Measurements from ENCODE around the gene SLC35B4. TPM values are rescaled to one million over a fixed set of nuclear protein-coding genes. Genes with fewer than 3 reads are reported as not detected.

Gene SLC35B4
- total RNA-seq, 1 donor from 2014 or later, result 25.4 TPM

- Mint-ChIP-seq H3K4me1 (no peaks in the 10 kb centered on the region), H3K27ac (no peak overlapping the region), H3K4me3 (no peak overlapping the region), H3K9me3 (peaks cover 14% of the 10 kb centered on the region), H3K36me3 (no peaks in the 10 kb centered on the region), H3K27me3 (ENCODE audit: low read depth) (peaks cover 17% of the 10 kb centered on the region)
- TF ChIP-seq CTCF (IDR thresholded peaks at IDR 0.05; ENCODE audit: unreplicated experiment), result no peak
- no peak for DNase-seq (ENCODE audit: low spot score in 2 of 2, unreplicated experiment in 2 of 2)
These were observed 54.4 kb downstream of the SLC35B4 start for GRCh38 chr7:134262322-134262721.

- Mint-ChIP-seq H3K4me1 (no peaks in the 10 kb centered on the region), H3K4me3 (no peak overlapping the region), H3K27ac (no peak overlapping the region), H3K27me3 (ENCODE audit: low read depth) (peaks cover 4% of the 10 kb centered on the region), H3K9me3 (peaks cover 19% of the 10 kb centered on the region), H3K36me3 (no peaks in the 10 kb centered on the region)
- no peak for TF ChIP-seq CTCF (IDR thresholded peaks at IDR 0.05; ENCODE audit: unreplicated experiment)
- DNase-seq (ENCODE audit: low spot score in 2 of 2, unreplicated experiment in 2 of 2), result no peak
These were observed 60.9 kb downstream of the SLC35B4 start for GRCh38 chr7:134255814-134256213.

GRCh38 chr7:134254311-134254710 is 62.4 kb downstream of the SLC35B4 start:
- no peak for TF ChIP-seq CTCF (IDR thresholded peaks at IDR 0.05; ENCODE audit: unreplicated experiment)

GRCh38 chr7:134248196-134248595 is 68.5 kb downstream of the SLC35B4 start:
- Mint-ChIP-seq H3K4me3 (no peak overlapping the region), H3K9me3 (peaks cover 5% of the 10 kb centered on the region)

More at GRCh38 chr7:134254311-134254710, 62.4 kb downstream of the SLC35B4 start:
- no peak overlapping the region for H3K4me3 Mint-ChIP-seq
- H3K36me3 Mint-ChIP-seq, result no peaks in the 10 kb centered on the region
- peaks cover 19% of the 10 kb centered on the region for H3K9me3 Mint-ChIP-seq
- H3K27ac Mint-ChIP-seq, result no peak overlapping the region
- no peak for DNase-seq (ENCODE audit: low spot score in 2 of 2, unreplicated experiment in 2 of 2)
- peaks cover 2% of the 10 kb centered on the region for H3K27me3 Mint-ChIP-seq (ENCODE audit: low read depth)
- H3K4me1 Mint-ChIP-seq, result no peaks in the 10 kb centered on the region

GRCh38 chr7:134246761-134247160 is 70.0 kb downstream of the SLC35B4 start:
- H3K4me1 Mint-ChIP-seq, result peaks cover 6% of the 10 kb centered on the region
- no peak overlapping the region for H3K27ac Mint-ChIP-seq
- no peaks in the 10 kb centered on the region for H3K36me3 Mint-ChIP-seq
- no peak overlapping the region for H3K4me3 Mint-ChIP-seq
- no peak for DNase-seq (ENCODE audit: low spot score in 2 of 2, unreplicated experiment in 2 of 2)
- no peak for TF ChIP-seq CTCF (IDR thresholded peaks at IDR 0.05; ENCODE audit: unreplicated experiment)
- peaks cover 4% of the 10 kb centered on the region for H3K9me3 Mint-ChIP-seq
- no peaks in the 10 kb centered on the region for H3K27me3 Mint-ChIP-seq (ENCODE audit: low read depth)

More at GRCh38 chr7:134248196-134248595, 68.5 kb downstream of the SLC35B4 start:
- peaks cover 6% of the 10 kb centered on the region for H3K4me1 Mint-ChIP-seq
- H3K27me3 Mint-ChIP-seq (ENCODE audit: low read depth), result no peaks in the 10 kb centered on the region
- TF ChIP-seq CTCF (IDR thresholded peaks at IDR 0.05; ENCODE audit: unreplicated experiment), result no peak
- H3K27ac Mint-ChIP-seq, result no peak overlapping the region
- DNase-seq (ENCODE audit: low spot score in 2 of 2, unreplicated experiment in 2 of 2), result no peak
- H3K36me3 Mint-ChIP-seq, result no peaks in the 10 kb centered on the region

- TF ChIP-seq CTCF (IDR thresholded peaks at IDR 0.05; ENCODE audit: unreplicated experiment), result no peak
- Mint-ChIP-seq H3K9me3 (peaks cover 4% of the 10 kb centered on the region), H3K27me3 (ENCODE audit: low read depth) (no peaks in the 10 kb centered on the region), H3K36me3 (no peaks in the 10 kb centered on the region), H3K4me1 (peaks cover 6% of the 10 kb centered on the region), H3K27ac (no peak overlapping the region), H3K4me3 (no peak overlapping the region)
- no peak for DNase-seq (ENCODE audit: low spot score in 2 of 2, unreplicated experiment in 2 of 2)
These were observed 70.4 kb downstream of the SLC35B4 start for GRCh38 chr7:134246347-134246746.

All from mesothelial cell of epicardium (in vitro differentiated cells).